ENCODE measurements around the gene RHOH.
"Not testable (repeated sequence)": the region's sequence is repeated elsewhere in the genome, so short reads cannot be mapped to it uniquely, and the experiment has no call there.

Gene RHOH

DNA sequence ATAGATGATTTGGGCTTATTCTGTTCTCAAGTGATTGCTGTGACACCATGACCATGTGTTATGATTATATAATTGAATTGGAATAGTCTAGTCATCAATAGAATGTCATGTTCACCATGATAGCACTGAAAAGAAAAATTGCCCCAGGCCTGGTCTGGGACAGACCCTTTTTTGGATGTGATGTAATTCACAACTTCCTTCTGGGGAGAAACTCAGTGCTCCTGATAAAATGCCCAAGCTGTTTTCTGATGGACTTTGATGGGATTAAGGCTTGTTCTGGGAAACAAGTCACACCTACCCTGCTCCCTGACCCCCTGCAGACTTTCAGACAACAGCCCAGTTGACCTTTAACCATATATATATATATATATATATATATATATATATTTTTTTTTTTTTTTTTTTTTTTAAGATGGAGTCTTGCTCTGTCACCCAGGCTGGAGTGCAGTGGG, 65.3 kb downstream of the RHOH start:
- DNase-seq (ENCODE audit: low read depth in 3 of 3): no peak

GRCh38 chr4:40262861-40263260, 66.0 kb downstream of the RHOH start:
- no peak for DNase-seq (ENCODE audit: low read depth in 3 of 3)

DNA sequence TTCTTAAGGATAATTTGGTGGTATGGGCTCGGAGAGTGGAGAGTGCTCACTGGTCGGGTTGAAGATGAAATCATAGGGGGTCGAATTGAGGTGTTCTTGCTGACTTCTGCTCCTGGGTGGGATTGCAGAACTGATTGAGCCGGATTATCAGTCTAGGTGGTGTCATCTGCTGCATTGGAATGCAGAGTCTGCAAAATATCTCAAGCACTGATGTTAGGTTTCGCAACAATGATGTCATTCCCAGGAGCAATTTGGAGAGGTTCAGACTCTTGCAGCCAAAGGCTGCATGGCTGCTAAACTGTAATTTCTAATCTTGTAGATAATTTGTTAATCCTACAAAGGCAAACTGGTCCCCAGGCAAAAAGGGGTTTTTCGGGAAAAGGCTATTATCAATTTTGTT, 67.7 kb downstream of the RHOH start:
- DNase-seq (ENCODE audit: low read depth in 3 of 3): no peak

DNA sequence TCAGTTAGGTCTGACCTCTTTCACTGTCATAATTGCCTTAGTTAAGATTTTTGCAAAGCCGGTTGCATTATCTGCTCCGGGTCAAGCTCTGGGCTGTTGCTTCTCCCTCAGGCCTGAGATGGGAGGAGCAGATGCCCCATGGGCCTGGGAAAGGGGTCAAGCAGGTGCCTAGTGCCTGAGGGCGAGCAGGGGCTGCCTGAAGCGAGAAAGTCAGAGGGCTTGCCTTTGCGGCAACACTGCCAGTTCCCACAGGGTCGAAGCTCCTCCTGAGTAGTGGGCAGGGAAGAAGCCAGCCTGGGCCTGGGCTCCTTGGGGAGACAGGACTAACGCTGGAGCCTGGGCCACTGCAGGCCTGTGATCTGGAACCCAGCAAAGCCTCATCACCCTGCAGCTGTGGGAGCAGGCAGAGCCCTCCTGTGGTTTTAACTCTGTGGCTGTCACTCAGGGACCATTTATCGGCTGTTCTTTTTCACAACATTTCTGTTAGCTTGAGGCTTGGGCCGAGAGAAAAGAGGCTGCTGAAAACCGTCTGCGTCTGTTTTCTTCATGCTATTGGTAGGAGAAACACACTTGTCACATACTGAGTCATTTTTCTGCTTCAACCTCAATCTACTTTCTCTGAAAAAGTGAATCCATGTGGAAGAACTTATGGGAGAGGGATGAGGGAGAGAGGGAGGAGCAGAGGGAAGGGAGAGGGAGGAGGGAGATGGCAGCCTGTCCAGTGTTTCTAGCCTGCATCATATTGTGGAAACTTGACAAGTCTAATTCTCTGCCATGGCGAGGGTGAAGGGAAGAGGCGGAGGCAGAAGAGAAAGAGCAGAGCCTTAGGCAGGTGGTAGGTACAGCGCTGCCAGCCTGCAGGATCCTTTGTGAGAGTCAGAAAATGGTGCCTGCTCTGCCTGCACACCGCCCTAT, 68.4 kb downstream of the RHOH start:
- no peak for DNase-seq (ENCODE audit: low read depth in 3 of 3)

DNA sequence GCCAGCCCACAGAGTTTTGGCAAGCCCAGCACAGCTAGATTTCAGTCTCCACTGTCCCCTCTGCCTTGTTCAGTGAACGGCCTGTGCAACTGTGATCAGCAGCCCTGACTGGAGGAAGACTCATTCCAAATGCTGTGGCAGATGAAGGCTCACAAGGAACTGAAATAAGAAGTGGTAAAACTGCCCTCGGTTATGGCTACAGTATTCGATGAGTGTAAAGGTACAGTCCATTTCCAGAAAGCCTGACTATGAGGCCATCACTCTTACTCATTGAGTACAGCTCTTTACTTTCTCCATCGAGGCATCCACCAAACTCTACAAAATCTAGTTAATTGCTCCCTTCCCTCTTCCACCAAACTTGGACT, 69.1 kb downstream of the RHOH start:
- no peak for DNase-seq (ENCODE audit: low read depth in 3 of 3)

DNA sequence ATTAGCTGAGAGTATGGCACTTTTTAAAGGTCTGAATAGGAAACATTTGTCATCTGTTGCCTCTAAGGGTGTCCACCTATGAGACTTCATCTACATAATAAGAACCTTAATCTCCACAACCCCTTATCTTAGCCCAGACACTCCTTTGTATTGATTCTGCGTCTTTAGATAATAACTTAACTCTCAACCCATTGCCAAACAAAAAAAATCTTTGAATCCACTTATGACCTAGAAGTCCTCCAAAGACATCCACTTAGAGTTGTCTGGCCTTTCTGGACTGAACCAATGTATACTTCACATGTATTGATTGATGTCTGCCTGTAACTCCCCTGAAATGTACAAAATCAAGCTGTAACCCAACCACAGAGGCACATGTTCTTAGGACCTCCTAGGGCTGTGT, 72.3 kb downstream of the RHOH start:
- no peak for DNase-seq (ENCODE audit: low read depth in 3 of 3)

DNA sequence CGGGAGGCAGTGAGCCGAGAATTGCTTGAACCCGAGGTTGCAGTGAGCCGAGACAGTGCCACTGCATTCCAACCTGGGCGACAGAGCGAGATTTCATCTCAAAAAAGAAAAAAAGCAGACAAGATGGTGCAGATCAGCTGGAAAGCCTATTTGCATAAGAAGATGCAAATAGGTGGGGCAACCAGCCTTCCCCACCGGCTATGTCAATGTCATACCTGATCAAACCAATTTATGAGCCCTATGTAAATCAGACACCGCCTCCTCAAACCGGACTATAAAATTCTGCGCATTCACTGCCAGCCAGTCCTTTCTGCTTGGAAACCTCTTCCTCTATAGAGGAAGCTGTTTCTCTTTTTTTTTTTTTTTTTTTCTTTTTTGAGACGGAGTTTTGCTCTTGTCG, 73.8 kb downstream of the RHOH start:
- DNase-seq (ENCODE audit: low read depth in 3 of 3): no peak

- DNase-seq (ENCODE audit: low read depth in 3 of 3): no peak
These were observed 78.4 kb downstream of the RHOH start for GRCh38 chr4:40275065-40275730.

DNA sequence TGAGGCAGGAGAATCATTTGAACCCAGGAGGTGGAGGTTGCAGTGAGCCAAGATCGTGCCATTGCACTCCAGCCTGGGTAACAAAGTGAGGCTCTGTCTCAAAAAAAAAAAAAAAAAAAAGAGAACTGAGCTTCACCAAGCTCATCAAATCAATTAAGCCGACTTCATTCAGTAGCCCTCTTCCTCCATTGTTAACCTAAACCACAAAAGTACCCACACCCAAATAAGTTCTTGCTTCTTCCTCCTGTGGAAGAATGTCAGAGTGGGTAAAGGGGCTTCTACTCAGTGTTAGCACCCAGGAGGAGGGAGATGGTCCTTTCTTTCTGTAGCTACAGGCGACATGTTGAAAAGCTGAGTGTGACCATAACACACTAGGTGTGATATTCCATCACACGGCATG, 79.7 kb downstream of the RHOH start:
- DNase-seq (ENCODE audit: low read depth in 3 of 3): no peak

GRCh38 chr4:40280586-40280985, 83.8 kb downstream of the RHOH start:
- DNase-seq (ENCODE audit: low read depth in 3 of 3): peak in 1 of 3 experiments; percentile 36

DNA sequence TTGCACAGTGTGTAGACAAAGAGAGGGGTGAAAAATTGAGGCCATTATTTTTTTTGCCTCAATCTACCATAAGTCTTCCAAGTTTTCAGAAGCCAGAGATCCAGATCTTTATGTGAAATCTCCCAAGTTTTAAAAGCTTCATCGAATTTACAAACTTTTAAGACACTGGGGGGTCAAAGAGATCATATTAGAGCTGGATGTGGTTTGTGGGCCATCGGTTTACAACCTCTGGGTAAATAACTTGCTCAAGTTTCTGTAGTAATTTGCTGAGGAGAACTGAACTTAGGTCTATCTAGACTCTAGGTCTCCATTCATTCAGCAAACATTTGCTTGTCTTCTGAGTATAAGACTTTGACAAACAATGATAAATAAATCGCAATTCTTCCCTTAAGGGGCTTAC, 84.3 kb downstream of the RHOH start:
- no peak for DNase-seq (ENCODE audit: low read depth in 3 of 3)

DNA sequence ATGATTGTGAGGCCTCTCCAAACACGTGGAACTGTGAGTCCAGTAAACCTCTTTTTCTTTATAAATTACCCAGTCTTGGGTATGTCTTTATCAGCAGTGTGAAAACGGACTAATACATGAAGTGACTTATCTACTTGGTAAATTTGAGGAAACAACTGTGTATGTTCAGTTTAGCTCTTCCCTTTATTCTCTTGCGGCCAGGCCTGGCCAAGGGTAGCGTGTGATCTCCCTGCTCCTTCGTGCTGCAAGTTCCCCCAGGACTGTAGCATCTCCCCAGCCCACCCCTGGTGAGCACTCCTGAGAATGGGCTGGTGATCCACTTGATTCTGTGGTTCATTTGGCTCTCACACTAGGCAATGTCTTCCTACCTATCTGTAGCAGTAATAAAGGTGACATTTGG, 85.1 kb downstream of the RHOH start:
- no peak for DNase-seq (ENCODE audit: low read depth in 3 of 3)

DNA sequence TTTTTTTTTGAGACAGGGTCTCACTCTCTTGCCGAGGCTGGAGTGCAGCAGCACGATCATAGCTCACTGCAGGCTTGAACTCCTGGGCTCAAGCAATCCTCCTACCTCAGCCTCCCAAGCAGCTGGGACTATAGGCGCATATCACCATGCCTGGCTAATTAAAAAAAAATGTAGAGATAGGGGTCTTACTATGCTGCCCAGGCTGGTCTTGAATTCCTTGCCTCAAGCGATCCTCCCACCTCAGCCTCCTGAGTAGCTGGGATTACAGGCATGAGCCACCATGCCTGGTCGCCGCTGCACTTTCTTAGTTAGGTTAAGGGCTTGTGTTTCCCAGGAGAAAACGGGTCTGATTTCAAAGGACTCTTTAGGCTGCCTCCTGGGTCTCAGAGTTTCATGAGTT, 86.0 kb downstream of the RHOH start:
- not testable (repeated sequence) for DNase-seq (ENCODE audit: low read depth in 3 of 3)

- no peak for DNase-seq (ENCODE audit: low read depth in 3 of 3)
These were observed 86.6 kb downstream of the RHOH start for GRCh38 chr4:40283413-40283812.

- peak; percentile 56 to 80 (median 77) for DNase-seq (ENCODE audit: low read depth in 3 of 3)
These were observed 87.1 kb downstream of the RHOH start for GRCh38 chr4:40283968-40284367.

DNA sequence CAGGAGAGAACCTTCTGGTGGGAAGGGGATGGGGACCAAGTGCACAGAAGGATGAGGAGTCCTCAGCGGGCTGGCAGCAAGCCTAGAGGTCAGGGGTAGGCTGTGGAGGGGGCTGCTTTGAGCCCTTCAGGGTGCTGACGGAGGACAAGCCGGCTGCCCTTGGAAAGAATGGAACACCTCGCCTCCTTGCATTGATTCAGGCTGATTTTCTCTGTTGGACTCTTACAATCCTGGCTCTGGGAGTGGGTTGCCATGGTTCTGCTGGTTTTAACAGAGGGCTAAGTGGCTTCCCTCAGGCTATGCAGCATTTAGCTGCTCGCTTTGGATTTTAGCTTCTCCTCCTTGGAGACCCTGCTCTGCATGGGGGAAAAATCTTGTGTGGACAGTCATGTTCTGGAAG, 88.9 kb downstream of the RHOH start:
- no peak for DNase-seq (ENCODE audit: low read depth in 3 of 3)

GRCh38 chr4:40288566-40288965, 91.7 kb downstream of the RHOH start:
- no peak for DNase-seq (ENCODE audit: low read depth in 3 of 3)

DNA sequence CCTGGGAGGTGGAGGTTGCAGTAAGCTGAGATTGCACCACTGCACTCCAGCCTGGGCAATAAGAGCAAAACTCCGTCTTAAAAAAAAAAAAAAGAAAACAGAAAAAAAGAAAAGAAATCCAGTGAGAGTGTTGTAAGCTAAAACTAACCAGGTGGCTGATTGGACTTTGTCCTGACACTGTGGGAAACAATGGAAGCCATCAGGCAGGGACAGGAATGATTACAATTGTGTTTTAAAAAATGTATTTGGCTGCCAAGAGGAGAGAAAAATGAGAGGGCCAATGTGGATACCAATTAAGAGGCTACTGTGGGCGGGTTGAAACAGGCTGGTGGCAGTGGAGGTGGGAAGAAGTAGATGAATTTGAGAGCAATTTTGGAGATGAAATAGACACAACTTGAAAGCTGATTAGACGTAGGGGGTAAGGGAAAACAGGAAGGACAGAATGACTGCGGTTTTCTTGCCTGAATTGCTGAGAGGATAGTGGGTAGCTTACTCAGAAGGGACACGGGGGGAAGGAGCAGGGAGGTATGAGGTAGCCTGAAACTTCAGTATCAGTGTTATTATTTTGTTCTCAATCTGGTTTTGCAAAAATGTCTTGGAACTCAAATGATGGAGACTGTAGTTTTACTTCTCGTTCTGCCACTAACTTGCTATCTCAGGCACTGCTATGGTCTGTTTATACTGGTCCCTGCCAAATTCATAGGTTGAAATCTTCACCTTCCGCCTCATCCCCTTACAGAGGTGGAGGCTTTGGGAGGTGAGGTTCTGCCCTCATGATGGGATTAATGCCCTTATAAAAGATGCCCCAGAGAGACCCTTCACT, 92.7 kb downstream of the RHOH start:
- no peak for DNase-seq (ENCODE audit: low read depth in 3 of 3)

GRCh38 chr4:40290611-40291186, 93.9 kb downstream of the RHOH start:
- not testable (repeated sequence) for DNase-seq (ENCODE audit: low read depth in 3 of 3)

DNA sequence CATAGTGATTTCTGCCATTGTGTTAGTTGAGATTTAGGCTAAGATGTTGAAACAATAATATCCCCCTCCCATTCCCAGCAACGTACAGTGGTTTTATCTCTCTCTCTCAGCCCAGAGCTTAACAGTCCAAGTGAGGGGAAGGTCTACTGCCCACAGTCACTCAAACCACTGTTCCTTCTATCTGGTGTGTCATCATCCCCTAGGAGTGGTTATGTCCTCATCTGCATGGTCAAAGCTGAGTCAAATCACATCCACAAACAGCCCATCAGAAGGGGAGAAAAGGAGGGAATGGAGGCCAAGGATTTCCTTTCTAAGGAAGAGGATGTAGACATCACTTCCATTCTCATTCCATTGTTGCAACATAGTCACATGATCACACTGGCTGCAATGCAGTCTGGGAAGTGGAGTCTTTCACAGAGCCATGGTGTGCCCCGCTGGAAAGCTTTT, 95.5 kb downstream of the RHOH start:
- DNase-seq (ENCODE audit: low read depth in 3 of 3): no peak

DNA sequence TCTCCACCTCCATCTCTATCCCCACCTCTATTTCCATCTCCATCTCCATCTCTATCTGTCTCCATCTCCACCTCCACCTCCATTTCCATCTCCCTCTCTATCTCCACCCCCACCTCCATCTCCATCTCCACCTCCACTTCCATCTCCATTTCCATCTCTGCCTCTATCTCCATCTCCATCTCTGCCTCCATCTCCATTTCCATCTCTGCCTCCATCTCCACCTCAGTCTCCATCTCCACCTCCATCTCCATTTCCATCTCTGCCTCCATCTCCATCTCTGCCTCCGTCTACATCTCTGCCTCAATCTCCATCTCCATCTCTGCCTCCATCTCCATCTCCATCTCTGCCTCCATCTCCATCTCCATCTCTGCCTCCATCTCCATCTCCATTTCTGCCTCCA, 97.5 kb downstream of the RHOH start:
- no peak for DNase-seq (ENCODE audit: low read depth in 3 of 3)

DNA sequence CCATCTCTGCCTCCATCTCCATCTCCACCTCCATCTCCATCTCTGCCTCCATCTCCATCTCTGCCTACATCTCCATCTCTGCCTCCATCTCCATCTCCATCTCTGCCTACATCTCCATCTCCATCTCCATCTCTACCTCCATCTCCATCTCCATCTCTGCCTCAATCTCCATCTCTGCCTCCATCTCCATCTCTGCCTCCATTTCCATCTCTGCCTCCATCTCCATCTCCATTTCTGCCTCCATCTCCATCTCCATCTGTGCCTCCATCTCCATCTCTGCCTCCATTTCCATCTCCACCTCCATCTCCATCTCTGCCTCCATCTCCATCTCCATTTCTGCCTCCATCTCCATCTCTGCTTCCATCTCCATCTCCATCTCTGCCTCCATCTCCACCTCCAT, 98.2 kb downstream of the RHOH start:
- DNase-seq (ENCODE audit: low read depth in 3 of 3): not testable (repeated sequence)
